A673 (cell line): ENCODE data around the gene EEF1A2. TPM values are rescaled to one million over a fixed set of nuclear protein-coding genes. Genes with fewer than 3 reads are reported as not detected.

Source experiments
- BruUV-seq: library from RNA; stranded (reverse); fragments of 400-500 nt; replicated peaks from 2 replicates; lab custom pipeline; 2021; lab: Mats Ljungman, UMichigan
- CTCF ChIA-PET: fragments of 300-600 bp; sonication (Branson Sonifier 250); formaldehyde crosslinking; loops from one replicate; lab custom pipeline; 2022; ENCODE audit warnings: antibody characterized with exemption; lab: Charles Lee
- POLR2A ChIA-PET: fragments of 300-600 bp; sonication (Branson Sonifier 250); formaldehyde crosslinking; loops from one replicate; lab custom pipeline; 2022; ENCODE audit warnings: antibody characterized with exemption; ENCODE audit not compliant: low non-redundant PET; lab: Charles Lee
- DNase-seq: peaks from one replicate; pipeline ENCODE4 v3.0.0-alpha.2; 2015; ENCODE audit warnings: low spot score
- H3K27ac ChIP-seq: fragments of 200-600 bp; sonication (generic); 2 replicates; pipeline ENCODE4 v1.5.1; 2016; ENCODE audit warnings: mixed run types, low read depth, mild to moderate bottlenecking, mixed read lengths, antibody characterized with exemption, low read length; ENCODE audit not compliant: poor library complexity, severe bottlenecking
- H3K27me3 ChIP-seq: fragments of 200-600 bp; sonication (generic); replicated peaks from 2 replicates; pipeline ENCODE4 v1.6.1; 2017; ENCODE audit warnings: mixed run types, low read depth, mild to moderate bottlenecking, mixed read lengths, antibody characterized with exemption, low read length; ENCODE audit not compliant: insufficient read depth, poor library complexity
- H3K36me3 ChIP-seq: fragments of 200-600 bp; sonication (generic); 2 replicates; pipeline ENCODE4 v1.6.1; 2016; ENCODE audit warnings: mixed run types, mild to moderate bottlenecking, mixed read lengths, antibody characterized with exemption, low read length; ENCODE audit not compliant: insufficient read depth, poor library complexity, severe bottlenecking
- H3K4me1 ChIP-seq: fragments of 200-600 bp; sonication (generic); 2 replicates; pipeline ENCODE4 v1.6.1; 2017; ENCODE audit warnings: mixed run types, mild to moderate bottlenecking, mixed read lengths, antibody characterized with exemption, low read length; ENCODE audit not compliant: insufficient read depth, poor library complexity, severe bottlenecking
- H3K4me3 ChIP-seq: fragments of 200-600 bp; sonication (generic); 2 replicates; pipeline ENCODE4 v1.5.1; 2016; ENCODE audit warnings: low read depth, mixed run types, mild to moderate bottlenecking, mixed read lengths, low read length; ENCODE audit not compliant: poor library complexity, severe bottlenecking
- H3K9me3 ChIP-seq: fragments of 200-600 bp; sonication (generic); 2 replicates; pipeline ENCODE4 v1.6.1; 2016; ENCODE audit warnings: mixed run types, low read depth, mild to moderate bottlenecking, mixed read lengths, antibody characterized with exemption, low read length; ENCODE audit not compliant: poor library complexity, severe bottlenecking
- CTCF ChIP-seq: fragments of 300-800, 200-600 bp; sonication (generic); conservative IDR thresholded peaks from 2 replicates; pipeline ENCODE4 v1.5.1; 2017; ENCODE audit warnings: low read depth, mild to moderate bottlenecking, antibody characterized with exemption, low read length, moderate library complexity, mixed read lengths
- EZH2 ChIP-seq: fragments of 200-600 bp; sonication (generic); IDR thresholded peaks from 2 replicates; pipeline ENCODE4 v1.6.1; 2017; ENCODE audit warnings: borderline replicate concordance, low read depth, mild to moderate bottlenecking, mixed read lengths, antibody characterized with exemption, low read length; ENCODE audit not compliant: poor library complexity, severe bottlenecking
- intact Hi-C: fragments of 100-400 bp; cut with micrococcal nuclease; formaldehyde crosslinking; loops from one replicate; pipeline ENCODE4 v1.10.0; 2022; ENCODE audit not compliant: unreplicated experiment
- total RNA-seq: library from RNA; stranded (reverse); gene quantifications from 2 replicates; pipeline ENCODE4 v1.2.3, GENCODE V29; 2021

The EEF1A2 gene
- total RNA-seq, 1 experiment from 2014 or later, result 7.5 TPM

DNA sequence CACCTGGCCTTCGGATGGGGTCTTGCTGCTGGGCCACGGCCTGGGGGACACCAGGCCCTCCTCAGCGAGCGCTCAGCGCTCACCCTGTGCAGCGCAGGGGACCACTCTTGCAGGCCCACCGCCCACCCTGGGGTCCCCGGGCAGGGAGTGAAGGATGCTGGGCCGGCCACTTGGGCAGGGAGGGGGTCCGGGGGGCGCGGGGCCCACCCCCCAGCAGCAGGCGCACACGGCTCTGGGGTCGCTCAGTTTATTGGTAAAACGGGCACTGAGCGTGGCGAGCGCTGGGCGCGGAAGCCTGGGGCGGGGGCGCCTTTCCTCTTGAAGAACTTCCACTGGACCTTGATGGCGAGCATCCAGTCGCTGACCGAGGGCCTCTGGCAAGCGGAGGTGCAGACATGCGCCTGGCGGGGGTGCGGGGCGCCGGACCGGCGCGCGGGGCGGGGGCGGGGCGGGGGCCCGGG lies 11.1 kb downstream of the EEF1A2 start:
- Histone ChIP-seq H3K4me3 (no peak overlapping the region), H3K9me3 (no peaks in the 10 kb centered on the region), H3K27ac (no peak overlapping the region), H3K27me3 (peaks cover 20% of the 10 kb centered on the region), H3K36me3 (no peaks in the 10 kb centered on the region), H3K4me1 (peaks cover 9% of the 10 kb centered on the region)
- DNase-seq, result no peak
- TF ChIP-seq CTCF, result no peak
- no peak for TF ChIP-seq EZH2
- intact Hi-C loops, result no loop called here
- ChIA-PET POLR2A (no interaction called here), CTCF (no interaction called here)
- BruUV-seq, result no TSS peak

DNA sequence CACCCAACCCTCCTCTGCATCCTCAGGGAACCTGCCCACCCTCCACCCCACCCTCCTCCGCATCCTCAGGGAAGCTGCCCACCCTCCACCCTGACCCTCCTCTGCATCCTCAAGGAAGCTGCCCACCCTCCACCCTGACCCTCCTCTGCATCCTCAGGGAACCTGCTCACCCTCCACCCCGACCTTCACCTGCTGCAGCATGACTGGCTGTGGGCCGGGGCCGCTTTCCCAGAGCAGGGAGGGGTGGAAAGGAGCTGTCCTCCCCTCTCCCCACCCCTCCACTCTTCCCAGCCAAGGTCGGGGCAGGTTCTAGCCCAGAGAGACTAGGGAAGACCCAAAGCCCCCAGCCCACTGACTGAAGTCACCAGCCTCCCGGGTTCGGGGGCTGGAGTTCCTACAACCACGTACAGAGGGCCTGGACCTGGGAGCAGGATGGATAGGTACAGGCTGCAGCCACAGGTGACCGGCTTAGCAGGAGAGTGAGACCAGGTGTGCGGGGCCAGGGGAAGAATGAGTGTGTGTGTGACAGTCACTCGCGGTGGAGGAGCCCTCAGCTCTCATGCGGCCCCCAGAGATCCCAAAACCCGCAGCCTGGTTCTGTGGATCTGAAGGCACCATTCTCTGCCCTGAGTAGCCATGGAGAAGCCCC lies 11.6 kb downstream of the EEF1A2 start:
- Histone ChIP-seq H3K27ac (no peak overlapping the region), H3K4me1 (peaks cover 14% of the 10 kb centered on the region), H3K9me3 (no peaks in the 10 kb centered on the region), H3K36me3 (no peaks in the 10 kb centered on the region), H3K27me3 (peaks cover 20% of the 10 kb centered on the region), H3K4me3 (no peak overlapping the region)
- no peak for TF ChIP-seq CTCF
- TF ChIP-seq EZH2, result no peak
- CTCF ChIA-PET, result no interaction called here
- POLR2A ChIA-PET, result no interaction called here
- intact Hi-C loops, result no loop called here
- no peak for DNase-seq
- no TSS peak for BruUV-seq

GRCh38 chr20:63486300-63486855 lies 12.5 kb downstream of the EEF1A2 start:
- DNase-seq, result no peak
- H3K27ac ChIP-seq, result no peak overlapping the region
- ChIA-PET POLR2A (no interaction called here), CTCF (no interaction called here)
- H3K27me3 ChIP-seq, result peaks cover 20% of the 10 kb centered on the region
- H3K9me3 ChIP-seq, result no peaks in the 10 kb centered on the region
- TF ChIP-seq CTCF (no peak), EZH2 (no peak)
- intact Hi-C loops, result no loop called here
- H3K36me3 ChIP-seq, result no peaks in the 10 kb centered on the region
- no peak overlapping the region for H3K4me3 ChIP-seq
- BruUV-seq, result no TSS peak
- H3K4me1 ChIP-seq, result peaks cover 15% of the 10 kb centered on the region
